ENCODE measurements around the gene RIPOR3.
"Not testable (repeated sequence)": the region's sequence is repeated elsewhere in the genome, so short reads cannot be mapped to it uniquely, and the experiment has no call there.

RIPOR3 gene

GRCh38 chr20:50723672-50724071 lies 32.3 kb upstream of the RIPOR3 start:
- DNase-seq, result no peak

DNA sequence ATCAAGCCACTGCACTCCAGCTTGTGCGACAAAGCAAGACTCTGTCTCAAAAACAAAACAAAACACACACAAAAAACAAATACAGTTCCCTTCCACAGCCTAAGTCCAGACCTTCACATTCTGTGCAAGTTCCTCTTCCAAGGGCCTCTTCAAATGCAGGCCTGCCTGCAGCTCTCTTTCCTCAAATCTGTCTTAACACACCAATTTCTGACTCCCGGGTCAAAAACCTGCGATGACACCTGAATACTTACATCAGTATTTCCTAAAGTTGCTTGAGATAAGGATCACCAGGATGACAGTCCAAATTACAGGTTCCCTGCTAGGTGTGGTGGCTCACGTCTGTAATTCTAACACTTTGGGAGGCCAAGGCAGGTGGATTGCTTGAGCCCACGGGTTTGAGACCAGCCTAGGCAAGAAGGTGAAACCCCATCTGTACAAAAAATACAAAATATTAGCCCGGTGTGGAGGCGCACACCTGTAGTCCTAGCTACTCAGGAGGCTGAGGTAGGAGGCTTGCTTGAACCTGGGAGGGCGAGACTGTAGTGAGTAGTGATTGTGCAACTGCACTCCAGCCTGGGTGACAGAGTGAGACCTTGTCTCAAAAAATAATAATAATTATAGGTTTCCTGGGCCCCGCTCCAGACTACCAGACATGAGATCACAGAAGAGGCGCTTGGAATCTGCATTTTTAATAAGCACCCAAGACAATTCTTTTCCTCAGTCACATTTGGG lies 31.2 kb upstream of the RIPOR3 start:
- no peak for DNase-seq

DNA sequence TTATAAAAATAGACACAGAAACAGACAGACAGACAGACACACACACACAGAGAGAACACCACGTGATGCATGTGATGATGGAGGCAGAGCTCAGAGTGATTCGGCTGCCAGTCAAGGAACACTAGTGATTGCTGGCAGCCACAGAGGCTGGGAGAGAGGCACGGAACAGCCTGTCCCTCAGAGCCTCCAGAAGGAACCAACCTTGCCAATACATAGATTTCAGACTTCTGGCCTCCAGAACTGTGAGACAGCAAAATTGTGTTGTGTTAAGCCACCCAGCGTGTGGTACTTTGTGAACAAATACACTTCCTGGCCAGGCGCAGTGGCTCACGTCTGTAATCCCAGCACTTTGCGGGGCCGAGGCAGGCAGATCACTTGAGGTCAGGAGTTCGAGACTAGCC lies 30.5 kb upstream of the RIPOR3 start:
- no peak for DNase-seq

GRCh38 chr20:50720582-50720981 lies 29.2 kb upstream of the RIPOR3 start:
- no peak for DNase-seq

DNA sequence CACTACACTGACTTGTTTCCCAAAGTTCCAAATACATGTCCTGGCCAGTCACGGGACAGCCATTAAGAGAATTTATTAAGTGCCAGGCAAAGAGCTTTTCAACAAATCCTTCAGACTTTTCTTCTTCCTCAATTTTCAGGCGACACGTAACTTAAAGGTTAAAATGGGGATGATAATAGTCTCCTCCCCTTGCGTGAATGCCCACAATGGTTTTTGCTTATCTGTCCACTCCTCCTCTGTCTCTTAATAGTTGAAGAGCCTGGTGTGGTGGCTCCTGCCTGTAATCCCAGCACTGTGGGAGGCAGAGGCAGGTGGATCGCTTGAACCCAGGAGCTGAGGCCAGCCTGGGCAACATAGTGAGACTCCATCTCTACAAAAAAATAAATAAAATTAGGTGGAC lies 28.7 kb upstream of the RIPOR3 start:
- no peak for DNase-seq

- no peak for DNase-seq
These were observed 28.0 kb upstream of the RIPOR3 start for GRCh38 chr20:50719328-50719727.

DNA sequence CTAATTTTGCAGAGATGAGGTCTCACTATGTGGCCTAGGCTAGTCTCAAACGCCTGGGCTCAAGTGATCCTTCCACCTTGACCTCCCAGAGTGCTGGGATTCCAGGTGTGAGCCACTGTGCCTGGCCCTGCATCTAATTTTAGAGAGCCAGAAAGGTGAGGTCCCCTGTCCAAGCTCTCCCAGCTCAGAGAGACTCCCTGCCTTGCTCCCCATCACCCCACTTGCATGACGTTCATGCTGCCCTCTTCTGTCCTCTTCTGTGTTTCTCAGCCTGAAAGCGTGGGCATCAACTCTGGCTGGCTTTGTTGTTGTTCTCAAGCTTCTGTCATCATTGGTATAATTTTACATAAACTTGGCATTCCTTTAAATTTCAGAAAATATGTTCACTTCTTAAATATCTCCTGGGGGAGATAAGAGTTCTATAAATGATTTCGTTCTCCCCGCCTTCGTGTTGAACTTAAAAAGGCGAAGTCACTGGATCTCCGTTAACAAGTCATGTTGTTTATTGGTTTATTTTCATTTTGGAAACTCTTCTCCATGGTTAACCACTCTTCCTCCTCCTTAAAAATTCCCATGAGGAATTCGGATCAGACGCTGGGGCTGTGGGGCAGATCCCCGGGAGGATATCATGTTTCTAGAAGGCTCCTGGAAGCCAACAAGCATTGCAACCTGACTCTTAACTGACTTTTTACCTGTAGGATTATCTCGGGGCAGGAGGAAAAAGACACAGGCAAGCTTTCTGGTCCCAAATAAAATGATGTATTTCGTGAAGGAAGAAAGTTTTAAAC lies 26.8 kb upstream of the RIPOR3 start:
- DNase-seq, result no peak

- no peak for DNase-seq
These were observed 26.0 kb upstream of the RIPOR3 start for GRCh38 chr20:50717312-50717711.

GRCh38 chr20:50716518-50716917 lies 25.2 kb upstream of the RIPOR3 start:
- no peak for DNase-seq

DNA sequence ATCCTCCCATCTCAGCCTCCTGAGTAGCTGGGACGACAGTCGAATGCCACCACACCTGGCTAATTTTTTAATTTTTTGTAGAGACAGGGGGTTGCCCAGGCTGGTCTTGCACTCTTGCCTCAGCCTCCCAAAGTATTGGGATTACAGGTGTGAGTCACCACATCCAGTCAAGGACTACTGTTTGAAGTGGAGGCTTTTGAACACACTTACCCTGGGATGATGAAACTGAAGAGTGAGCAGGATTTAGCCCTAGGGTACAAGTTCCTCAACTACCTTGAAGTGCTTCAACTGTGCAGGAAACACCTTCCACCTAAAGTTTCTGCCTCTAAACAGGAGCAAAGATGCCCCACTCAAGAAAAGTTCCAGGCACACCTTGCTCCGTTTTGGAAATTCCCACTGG lies 24.4 kb upstream of the RIPOR3 start:
- no peak for DNase-seq

DNA sequence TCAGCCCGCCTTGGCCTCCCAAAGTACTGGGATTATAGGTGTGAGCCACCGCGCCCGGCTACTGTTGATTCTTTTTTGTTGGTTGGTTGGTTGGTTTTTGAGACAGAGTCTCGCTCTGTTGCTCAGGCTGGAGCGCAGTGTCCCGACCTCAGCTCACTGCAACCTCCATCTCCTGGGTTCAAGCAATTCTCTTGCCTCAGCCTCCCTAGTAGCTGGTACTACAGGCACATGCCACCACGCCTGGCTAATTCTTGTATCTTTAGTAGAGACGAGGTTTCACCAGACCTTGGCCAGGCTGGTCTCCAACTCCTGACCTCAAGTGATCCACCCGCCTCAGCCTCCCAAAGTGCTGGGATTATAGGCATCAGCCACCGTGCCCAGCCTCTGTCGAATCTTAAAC lies 23.1 kb upstream of the RIPOR3 start:
- not testable (repeated sequence) for DNase-seq

DNA sequence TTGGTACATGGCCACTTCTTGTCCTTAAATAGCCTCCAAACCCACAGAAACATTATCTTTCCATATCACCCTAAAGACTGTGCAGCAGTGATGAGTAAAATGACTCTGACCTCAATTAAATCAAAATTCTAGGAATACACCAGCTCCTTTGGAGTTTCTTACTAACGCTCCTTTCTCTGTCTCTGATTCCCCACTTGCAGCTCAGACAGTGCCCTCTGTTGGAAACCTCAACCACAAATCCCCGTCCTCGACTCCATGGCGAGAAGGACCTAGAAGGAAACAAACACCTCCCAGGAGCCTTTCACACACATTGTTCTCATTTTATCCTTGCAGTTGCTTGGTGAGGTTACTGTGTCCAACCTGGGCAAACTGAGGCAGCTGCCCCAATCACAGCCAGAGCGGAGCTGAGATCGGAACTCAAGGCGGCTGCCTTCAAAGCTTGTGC lies 22.3 kb upstream of the RIPOR3 start:
- DNase-seq, result no peak

GRCh38 chr20:50712771-50713656 lies 21.7 kb upstream of the RIPOR3 start:
- no peak for DNase-seq

DNA sequence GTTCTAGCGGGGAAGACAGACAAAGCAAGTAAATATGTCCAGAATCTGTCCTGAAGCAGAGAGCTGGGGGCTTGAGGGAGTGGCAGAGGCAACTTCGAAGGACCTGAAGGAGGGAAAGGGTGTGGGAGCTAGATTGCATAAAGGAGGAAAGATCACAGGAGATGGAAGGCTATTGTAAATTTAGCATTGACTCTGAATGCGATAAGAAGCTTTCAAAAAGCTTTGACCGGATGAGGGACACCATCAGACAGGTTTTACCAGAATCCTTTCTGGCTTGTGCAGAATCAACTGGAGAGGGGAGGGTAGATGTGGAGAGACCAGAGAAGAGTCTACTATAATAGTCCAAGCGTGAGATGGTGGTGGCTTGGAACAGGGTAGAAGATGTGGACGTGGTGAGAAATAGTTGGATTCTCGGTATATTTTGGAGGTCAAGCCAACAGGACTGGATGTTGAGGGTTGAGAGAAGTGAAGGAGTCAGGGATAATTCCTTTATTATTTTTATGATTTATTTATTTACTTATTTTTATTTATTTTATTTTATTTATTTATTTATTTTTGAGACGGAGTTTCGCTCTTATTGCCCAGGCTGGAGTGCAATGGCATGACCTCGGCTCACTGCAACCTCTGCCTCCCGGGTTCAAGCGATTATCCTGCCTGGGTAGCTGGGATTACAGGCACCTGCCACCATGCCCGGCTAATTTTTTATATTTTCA lies 19.9 kb upstream of the RIPOR3 start:
- no peak for DNase-seq

- DNase-seq, result no peak
These were observed 19.2 kb upstream of the RIPOR3 start for GRCh38 chr20:50710492-50711063.

GRCh38 chr20:50709636-50709973 lies 18.3 kb upstream of the RIPOR3 start:
- no peak for DNase-seq

DNA sequence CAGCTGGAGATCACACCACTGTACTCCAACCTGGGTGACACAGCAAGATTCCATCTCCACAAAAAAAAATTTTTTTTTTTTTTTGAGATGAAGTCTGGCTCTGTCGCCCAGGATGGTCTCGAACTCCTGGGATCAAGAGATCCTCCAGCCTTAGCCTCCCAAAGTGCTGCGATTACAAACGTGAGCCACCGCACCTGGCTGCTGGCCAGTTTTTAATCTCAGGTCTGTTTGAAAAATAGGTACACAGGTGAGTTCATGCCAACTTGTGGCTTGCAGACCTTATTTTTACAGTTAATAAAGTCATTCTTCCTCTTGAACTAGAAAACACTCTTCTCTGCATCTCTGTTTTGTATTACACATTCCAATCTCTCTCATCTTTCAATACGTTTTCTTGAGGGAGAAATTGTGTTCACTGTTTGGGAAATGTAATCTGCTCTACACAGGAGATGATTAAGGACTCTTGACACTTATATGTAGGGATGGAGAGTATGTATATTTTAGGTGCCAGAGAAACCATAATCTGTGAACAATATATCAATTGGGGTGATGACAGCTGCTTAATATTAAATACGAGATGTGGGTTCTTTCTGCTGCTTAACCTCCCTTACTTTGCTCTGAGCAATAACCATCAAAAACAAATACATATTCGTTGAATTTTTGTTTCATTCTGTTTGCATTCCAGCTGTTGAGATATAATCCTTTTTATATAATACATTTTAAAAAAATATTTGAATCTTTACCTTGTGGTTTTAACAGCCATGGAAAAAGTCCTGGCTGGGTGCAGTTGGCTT lies 17.7 kb upstream of the RIPOR3 start:
- DNase-seq, result no peak

DNA sequence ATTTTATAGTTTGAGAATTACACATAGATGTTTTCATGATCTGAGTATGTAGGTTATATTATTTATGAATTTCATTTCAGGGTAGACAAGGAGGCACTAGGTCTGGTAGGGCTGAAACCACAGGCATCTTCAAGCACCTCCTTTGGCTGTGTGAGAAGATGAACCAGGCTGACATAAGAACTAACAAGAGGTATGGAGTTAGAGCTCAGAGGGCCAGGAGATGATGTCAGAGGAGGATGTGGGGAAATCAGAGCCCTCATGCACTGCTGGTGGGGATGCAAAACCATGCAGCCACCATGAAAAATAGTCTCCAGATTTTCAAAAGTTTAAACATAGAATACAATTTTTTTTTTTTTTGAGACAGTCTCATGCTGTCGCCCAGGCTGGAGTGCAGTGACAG lies 13.6 kb upstream of the RIPOR3 start:
- DNase-seq, result no peak

DNA sequence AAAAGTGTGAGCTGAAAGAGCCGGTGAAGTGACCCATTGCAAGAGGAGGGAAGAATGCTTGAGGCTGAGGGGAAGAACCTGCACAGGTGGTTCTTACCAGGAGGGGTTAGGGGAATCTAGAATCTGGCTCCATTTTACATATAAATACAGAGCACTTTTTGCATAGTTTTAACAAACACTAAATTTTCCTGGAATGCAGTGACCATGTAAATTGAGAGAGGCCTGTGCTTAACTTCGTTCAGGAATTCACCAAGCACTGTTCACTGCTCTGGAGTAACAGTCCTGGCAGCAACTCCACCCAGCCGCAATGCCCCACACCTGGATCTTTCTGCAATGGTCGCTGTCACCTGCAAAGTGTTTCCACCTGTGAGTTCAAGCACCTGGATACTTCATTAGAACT lies 13.2 kb upstream of the RIPOR3 start:
- no peak for DNase-seq

- not testable (repeated sequence) for DNase-seq
These were observed 12.5 kb upstream of the RIPOR3 start for GRCh38 chr20:50703651-50704438.
